ENCODE results near the gene CCNDBP1. TPM values are rescaled to one million over a fixed set of nuclear protein-coding genes. Genes with fewer than 3 reads are reported as not detected.

CCNDBP1 gene
- total and polyA plus RNA-seq, 11 donors, result 29.3 to 70.1 (median 59.0) TPM

DNA sequence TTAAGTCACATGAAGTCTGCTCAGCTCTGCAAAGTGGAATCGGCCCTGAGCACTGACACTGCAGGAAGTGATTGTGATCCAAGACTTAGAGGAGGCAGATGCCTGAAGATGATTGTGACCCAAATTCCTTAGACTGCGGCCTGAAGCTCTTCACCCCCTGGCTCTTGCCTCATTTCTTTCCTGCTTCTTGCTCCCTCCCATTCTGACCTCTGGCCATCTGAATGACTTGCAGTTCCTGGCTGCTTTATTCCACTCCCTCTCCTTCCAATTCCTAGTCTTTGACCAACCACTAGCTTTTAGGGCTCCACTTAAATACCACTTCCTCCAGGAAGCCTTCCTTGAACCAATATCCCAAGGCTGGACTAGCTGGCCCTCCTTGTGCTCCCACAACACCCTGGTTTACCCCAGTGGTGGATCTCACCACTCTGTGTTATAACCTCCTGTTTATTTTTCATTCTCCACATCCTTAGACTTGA, 45.5 kb downstream of the CCNDBP1 start:
- H3K36me3 ChIP-seq, result no peaks in the 10 kb centered on the region
- H3K4me1 ChIP-seq, result peaks cover 0 to 13% (median 0%) of the 10 kb centered on the region in 12 donors
- DNase-seq, result no peak
- H3K4me3 ChIP-seq, result no peak overlapping the region
- no peak for ATAC-seq
- no peaks in the 10 kb centered on the region for H3K27me3 ChIP-seq
- 35 to 51% (median 47%) methylated on average over 2 of the region's 2 CpGs for WGBS, 4 donors
- TF ChIP-seq, protein P1, sequence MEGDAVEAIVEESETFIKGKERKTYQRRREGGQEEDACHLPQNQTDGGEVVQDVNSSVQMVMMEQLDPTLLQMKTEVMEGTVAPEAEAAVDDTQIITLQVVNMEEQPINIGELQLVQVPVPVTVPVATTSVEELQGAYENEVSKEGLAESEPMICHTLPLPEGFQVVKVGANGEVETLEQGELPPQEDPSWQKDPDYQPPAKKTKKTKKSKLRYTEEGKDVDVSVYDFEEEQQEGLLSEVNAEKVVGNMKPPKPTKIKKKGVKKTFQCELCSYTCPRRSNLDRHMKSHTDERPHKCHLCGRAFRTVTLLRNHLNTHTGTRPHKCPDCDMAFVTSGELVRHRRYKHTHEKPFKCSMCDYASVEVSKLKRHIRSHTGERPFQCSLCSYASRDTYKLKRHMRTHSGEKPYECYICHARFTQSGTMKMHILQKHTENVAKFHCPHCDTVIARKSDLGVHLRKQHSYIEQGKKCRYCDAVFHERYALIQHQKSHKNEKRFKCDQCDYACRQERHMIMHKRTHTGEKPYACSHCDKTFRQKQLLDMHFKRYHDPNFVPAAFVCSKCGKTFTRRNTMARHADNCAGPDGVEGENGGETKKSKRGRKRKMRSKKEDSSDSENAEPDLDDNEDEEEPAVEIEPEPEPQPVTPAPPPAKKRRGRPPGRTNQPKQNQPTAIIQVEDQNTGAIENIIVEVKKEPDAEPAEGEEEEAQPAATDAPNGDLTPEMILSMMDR (IDR thresholded peaks at IDR 0.05), result no peak
- TF ChIP-seq POLR2A (IDR thresholded peaks at IDR 0.05), result no peak
- intact Hi-C loops (cut with DNase I), result no loop called here
- H3K27ac ChIP-seq, result no peak overlapping the region
- no peaks in the 10 kb centered on the region for H3K9me3 ChIP-seq

DNA sequence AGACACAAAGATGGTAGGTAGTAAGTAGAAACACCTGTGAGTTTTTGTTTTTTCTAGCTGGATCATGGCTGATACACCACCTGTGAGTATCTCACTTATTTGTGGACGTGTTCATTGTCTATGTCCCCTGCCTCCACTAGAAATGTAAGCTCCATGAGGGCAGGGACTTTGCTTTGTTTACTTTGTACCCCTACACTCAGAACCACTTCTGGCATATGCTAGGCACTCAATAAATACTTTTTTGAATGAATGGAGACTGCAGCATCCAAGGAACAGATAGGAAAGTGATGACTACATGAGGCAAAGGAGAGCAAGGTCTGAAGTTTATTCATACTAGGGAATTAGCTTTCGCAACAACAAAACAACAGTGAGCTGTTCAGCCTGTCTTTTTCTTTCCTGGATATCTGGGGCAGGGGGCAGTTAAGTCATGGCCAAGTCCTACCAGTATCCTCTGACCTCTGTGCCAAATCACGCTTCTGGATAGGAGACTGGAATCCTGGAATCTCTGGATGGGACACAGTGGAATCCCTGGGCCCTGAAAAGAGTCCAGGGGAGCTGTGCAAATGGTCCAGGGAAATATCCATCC, 47.2 kb downstream of the CCNDBP1 start:
- DNase-seq, result no peak
- WGBS, 4 donors, result 86 to 94% (median 89%) methylated on average over 3 of the region's 3 CpGs
- intact Hi-C loops (cut with DNase I), result no loop called here
- Histone ChIP-seq H3K36me3 (no peaks in the 10 kb centered on the region), H3K27me3 (no peaks in the 10 kb centered on the region), H3K4me1 (peaks cover 0 to 13% (median 0%) of the 10 kb centered on the region in 12 donors), H3K27ac (no peak overlapping the region), H3K4me3 (no peak overlapping the region), H3K9me3 (no peaks in the 10 kb centered on the region)
- no peak for ATAC-seq
- TF ChIP-seq POLR2A (IDR thresholded peaks at IDR 0.05), result no peak
- TF ChIP-seq, protein P1 (IDR thresholded peaks at IDR 0.05), result no peak

DNA sequence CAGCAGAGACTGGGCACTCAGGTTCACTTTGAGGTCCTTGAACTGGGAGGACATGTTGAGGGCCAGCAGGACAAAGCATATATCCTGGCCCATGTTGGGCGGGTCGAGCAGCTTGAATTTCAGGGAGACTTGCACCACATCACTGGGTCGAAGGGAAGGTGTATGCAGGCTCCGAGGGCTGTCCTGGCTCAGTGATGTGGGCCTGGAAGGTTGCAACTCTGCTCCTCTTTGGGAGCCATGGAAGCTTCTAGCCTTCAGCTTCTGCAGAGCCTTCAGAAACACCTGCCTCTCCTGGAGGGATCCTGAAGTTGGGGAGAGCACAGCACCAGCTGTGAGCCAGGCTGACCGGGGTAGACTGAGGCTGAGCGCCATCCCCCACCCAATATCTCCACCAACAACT, 50.3 kb downstream of the CCNDBP1 start:
- ATAC-seq (no peak), DNase-seq (no peak)
- no peak overlapping the region for H3K27ac ChIP-seq
- no peaks in the 10 kb centered on the region for H3K9me3 ChIP-seq
- H3K4me3 ChIP-seq, result no peak overlapping the region
- H3K36me3 ChIP-seq, result no peaks in the 10 kb centered on the region
- TF ChIP-seq, protein P1 (IDR thresholded peaks at IDR 0.05), result no peak
- TF ChIP-seq POLR2A (IDR thresholded peaks at IDR 0.05), result no peak
- peaks cover 0 to 1% (median 0%) of the 10 kb centered on the region in 12 donors for H3K4me1 ChIP-seq
- WGBS, 4 donors, result 81 to 94% (median 93%) methylated on average over 3 to 6 of the region's 6 CpGs
- intact Hi-C loops (cut with DNase I), result no loop called here
- no peaks in the 10 kb centered on the region for H3K27me3 ChIP-seq

DNA sequence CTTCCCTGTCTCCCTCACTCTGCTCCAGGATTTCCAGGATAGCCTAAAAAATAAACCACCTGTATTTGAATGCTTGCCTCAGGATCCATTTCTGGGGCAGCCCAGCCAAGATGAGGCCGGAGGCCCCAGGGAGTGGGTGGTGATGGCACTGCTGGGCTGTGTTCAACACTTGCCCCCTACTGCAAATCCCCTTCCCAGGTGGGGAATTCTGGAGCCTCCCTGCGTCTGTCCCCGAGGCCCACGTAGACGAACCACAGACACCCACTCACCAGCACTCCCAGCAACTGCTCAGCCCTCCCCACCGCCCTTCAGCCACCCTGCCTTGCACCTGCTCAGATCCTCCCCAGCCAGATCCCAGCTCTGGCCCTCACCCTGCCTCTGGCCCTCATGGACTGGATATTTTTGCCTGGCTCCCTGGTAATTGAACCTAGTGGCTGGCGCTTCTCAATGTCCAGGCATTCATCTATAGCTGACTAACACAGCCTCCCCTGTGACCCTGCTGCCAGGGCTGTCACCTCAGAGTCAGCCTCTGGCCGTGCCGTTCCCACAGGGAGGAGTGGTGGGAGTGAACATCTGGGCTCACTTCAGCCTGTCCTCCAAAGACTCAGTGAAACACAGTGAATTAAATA, 52.8 kb downstream of the CCNDBP1 start:
- Histone ChIP-seq H3K27ac (no peak overlapping the region), H3K36me3 (no peaks in the 10 kb centered on the region), H3K27me3 (no peaks in the 10 kb centered on the region), H3K4me1 (no peaks in the 10 kb centered on the region), H3K9me3 (no peaks in the 10 kb centered on the region), H3K4me3 (no peak overlapping the region)
- 71 to 80% (median 77%) methylated on average over 9 of the region's 9 CpGs for WGBS, 4 donors
- DNase-seq (no peak), ATAC-seq (no peak)
- intact Hi-C loops (cut with DNase I), result no loop called here
- no peak for TF ChIP-seq POLR2A (IDR thresholded peaks at IDR 0.05)
- TF ChIP-seq, protein P1 (IDR thresholded peaks at IDR 0.05), result no peak

All from heart left ventricle (tissue), 16 donors.